BJ (cell line): ENCODE results near the gene PIK3C2B. TPM values are rescaled to one million over a fixed set of nuclear protein-coding genes. Genes with fewer than 3 reads are reported as not detected.

Experiments
- CTCF ChIA-PET: fragments of 350-600 bp; formaldehyde crosslinking; extraction: SDS; loops from one replicate; lab custom pipeline; 2021; ENCODE audit warnings: antibody characterized with exemption, inconsistent platforms; lab: Yijun Ruan, JAX
- POLR2A ChIA-PET: fragments of 300-600 bp; sonication (Branson Sonifier 250); formaldehyde crosslinking; extraction: SDS; loops from one replicate; lab custom pipeline; 2021; ENCODE audit warnings: antibody characterized with exemption; lab: Charles Lee
- DNase-seq: peaks from one replicate; pipeline ENCODE4 v3.0.0-alpha.2; 2011; ENCODE audit warnings: low read depth
- H3K27me3 ChIP-seq: 2 replicates; pipeline ENCODE4 v1.6.0; 2011; ENCODE audit warnings: low read length; ENCODE audit not compliant: control insufficient read depth, insufficient read depth
- H3K36me3 ChIP-seq: 2 replicates; pipeline ENCODE4 v1.5.1; 2011; ENCODE audit warnings: low read length; ENCODE audit not compliant: control insufficient read depth, insufficient read depth
- H3K4me3 ChIP-seq: 2 replicates; pipeline ENCODE4 v1.5.1; 2011; ENCODE audit warnings: low read depth, mild to moderate bottlenecking, control low read depth, low read length
- polyA plus RNA-seq: library from polyadenylated mRNA; depleted of rRNA; stranded (reverse); fragments of >200 nt; gene quantifications from 2 replicates; pipeline ENCODE4 v1.2.3, GENCODE V29; 2011; rRNA removed
- TF ChIP-seq, protein P1 (sequence below): IDR thresholded peaks from 2 replicates; pipeline ENCODE4 v1.5.1; 2011; ENCODE audit warnings: low read depth, mild to moderate bottlenecking, control low read depth, inconsistent platforms, low read length, moderate library complexity; ENCODE audit not compliant: insufficient read depth

Gene PIK3C2B
- polyA plus RNA-seq, 1 experiment, result 7.9 TPM

DNA sequence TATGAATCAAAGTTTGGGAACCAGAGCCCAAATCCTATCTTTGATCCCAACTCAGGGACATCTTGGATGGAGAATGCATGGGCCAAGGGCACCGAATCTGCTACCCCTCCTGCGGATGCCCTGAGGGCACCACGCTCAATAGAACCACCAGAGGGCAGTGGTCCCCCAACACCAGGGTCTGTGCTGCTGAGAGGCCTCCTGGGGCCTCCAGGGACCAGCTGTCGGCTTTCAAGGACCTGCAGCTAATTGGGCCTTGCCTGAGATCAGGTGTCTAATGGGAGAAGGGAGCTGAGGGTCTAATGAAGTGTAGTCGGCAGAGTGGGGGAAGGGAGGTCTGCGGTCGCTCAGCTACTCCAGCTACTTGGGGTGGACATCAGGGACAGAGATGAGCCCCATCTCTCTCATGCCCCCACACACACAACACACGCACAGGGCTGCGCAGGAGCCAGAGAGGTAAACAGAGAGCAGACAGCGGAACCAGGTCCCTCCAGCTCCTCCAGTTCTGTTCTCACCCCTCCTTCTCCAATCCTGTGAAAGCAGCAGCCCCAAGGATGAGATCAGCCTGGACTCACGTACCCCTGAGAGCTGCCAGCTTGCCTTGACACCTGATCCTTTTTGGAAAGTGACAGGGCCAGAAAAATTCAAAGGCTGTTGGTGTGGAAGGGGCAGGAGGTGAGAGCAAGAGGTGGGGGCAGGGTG is 48.0 kb downstream of the PIK3C2B start:
- TF ChIP-seq, protein P1, sequence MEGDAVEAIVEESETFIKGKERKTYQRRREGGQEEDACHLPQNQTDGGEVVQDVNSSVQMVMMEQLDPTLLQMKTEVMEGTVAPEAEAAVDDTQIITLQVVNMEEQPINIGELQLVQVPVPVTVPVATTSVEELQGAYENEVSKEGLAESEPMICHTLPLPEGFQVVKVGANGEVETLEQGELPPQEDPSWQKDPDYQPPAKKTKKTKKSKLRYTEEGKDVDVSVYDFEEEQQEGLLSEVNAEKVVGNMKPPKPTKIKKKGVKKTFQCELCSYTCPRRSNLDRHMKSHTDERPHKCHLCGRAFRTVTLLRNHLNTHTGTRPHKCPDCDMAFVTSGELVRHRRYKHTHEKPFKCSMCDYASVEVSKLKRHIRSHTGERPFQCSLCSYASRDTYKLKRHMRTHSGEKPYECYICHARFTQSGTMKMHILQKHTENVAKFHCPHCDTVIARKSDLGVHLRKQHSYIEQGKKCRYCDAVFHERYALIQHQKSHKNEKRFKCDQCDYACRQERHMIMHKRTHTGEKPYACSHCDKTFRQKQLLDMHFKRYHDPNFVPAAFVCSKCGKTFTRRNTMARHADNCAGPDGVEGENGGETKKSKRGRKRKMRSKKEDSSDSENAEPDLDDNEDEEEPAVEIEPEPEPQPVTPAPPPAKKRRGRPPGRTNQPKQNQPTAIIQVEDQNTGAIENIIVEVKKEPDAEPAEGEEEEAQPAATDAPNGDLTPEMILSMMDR, result peak; percentile 78
- H3K27me3 ChIP-seq, result no peaks in the 10 kb centered on the region
- CTCF ChIA-PET, result interaction anchor here (0.5 to 11.4 kb wide), 27 partner anchors 9 to 1211 kb away, joined by 3 to 194 read pairs (median 6); partner anchors contain the start of gene PIK3C2B
- POLR2A ChIA-PET, result no interaction called here
- H3K36me3 ChIP-seq, result no peaks in the 10 kb centered on the region; the same call in 1 of the 2 replicates
- H3K4me3 ChIP-seq, result no peak overlapping the region
- no peak for DNase-seq

DNA sequence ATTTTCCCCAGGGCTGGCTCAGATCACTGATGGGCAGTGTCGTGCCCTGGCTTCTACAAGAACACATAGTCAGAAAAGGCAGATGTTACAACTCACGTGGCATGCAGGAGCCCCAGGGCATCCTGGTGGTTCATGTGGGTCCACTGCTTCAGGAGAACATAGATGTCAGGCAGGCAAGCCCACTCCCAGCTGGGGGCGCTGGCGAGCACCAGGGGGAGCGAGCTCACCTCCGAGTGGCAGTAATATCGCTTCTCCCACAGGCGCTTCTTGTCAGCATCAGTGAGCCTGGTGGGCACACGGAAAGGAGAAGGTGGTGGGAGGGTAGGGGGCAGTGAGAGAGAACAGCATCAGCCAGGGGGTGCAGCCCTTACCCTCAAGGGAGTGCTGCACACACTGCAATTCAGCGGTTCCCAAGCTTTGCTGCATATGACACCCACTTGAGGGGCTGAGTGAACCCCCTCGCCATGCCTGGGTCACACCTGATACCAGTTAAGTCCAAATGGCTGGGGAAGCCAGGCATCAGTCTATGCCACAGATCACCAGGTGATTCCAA is 48.7 kb downstream of the PIK3C2B start:
- ChIA-PET CTCF (interaction anchor here (0.6 to 11.4 kb wide), 22 partner anchors 9 to 362 kb away, joined by 3 to 194 read pairs (median 7); partner anchors contain the start of gene PIK3C2B), POLR2A (no interaction called here)
- TF ChIP-seq, protein P1, result peak; percentile 73
- Histone ChIP-seq H3K36me3 (no peaks in the 10 kb centered on the region; the same call in 1 of the 2 replicates), H3K27me3 (no peaks in the 10 kb centered on the region), H3K4me3 (no peak overlapping the region)
- no peak for DNase-seq

Other genes starting within 250 kb of the PIK3C2B start
- 3.0 and 4.2 TPM in 2 replicates for gene PLEKHA6, start 134.9 kb downstream of the PIK3C2B start, polyA plus RNA-seq
- gene PPP1R15B, start 83.0 kb downstream of the PIK3C2B start, polyA plus RNA-seq, result 24.6 and 30.2 TPM in 2 replicates
- 7.4 and 15.8 TPM in 2 replicates for gene MDM4, start 21.6 kb upstream of the PIK3C2B start, polyA plus RNA-seq
- gene LRRN2, start 190.9 kb upstream of the PIK3C2B start, polyA plus RNA-seq, result not detected in 2 replicates